A549 (cell line): ENCODE measurements around the gene TRIM74. TPM values are rescaled to one million over a fixed set of nuclear protein-coding genes. Genes with fewer than 3 reads are reported as not detected.
A peak's percentile ranks its signal among the peaks of the same experiment; 100 is the strongest.

Experiments used
- ATAC-seq, 2 experiments: fragments of 200-7000 bp in 1 of 2; fragments of >200 bp in 1 of 2; cut with Nextera tagmentation in 1 of 2; cut with Tn5 transposase in 1 of 2; 3 replicates each; pipeline versions ENCODE4 v1.8.0 to v1.9.1; 2018 to 2020; ENCODE audit warnings: mild to moderate bottlenecking in 1 of 2, moderate library complexity in 1 of 2
- CTCF ChIA-PET: fragments of 300-600 bp; sonication (Branson Sonifier 250); formaldehyde crosslinking; extraction: SDS; loops from one replicate; lab custom pipeline; 2021; ENCODE audit warnings: antibody characterized with exemption, inconsistent platforms; lab: Yijun Ruan, JAX
- POLR2A ChIA-PET: fragments of 350-600 bp; formaldehyde crosslinking; extraction: SDS; loops from one replicate; lab custom pipeline; 2021; ENCODE audit warnings: antibody characterized with exemption, inconsistent platforms; lab: Yijun Ruan, JAX
- DNase-seq, 2 experiments: peaks; one replicate each; pipeline versions ENCODE4 v3.0.0 to v3.0.0-alpha.2; 2011 to 2016; ENCODE audit warnings: low read depth in 1 of 2, low spot score in 1 of 2
- FAIRE-seq: peaks from 2 replicates; lab custom pipeline; 2011; peaks lifted over from hg19 to GRCh38; lab: Jason Lieb, UNC
- H3K27ac ChIP-seq, 2 experiments: fragments of >200 bp; sonication (Bioruptor Twin); formaldehyde crosslinking; 3 replicates each; pipeline ENCODE4 v1.5.1; 2016 to 2017
- H3K4me1 ChIP-seq: fragments of >200 bp; sonication (Bioruptor Twin); formaldehyde crosslinking; 3 replicates; pipeline ENCODE4 v1.6.1; 2016
- H3K4me2 ChIP-seq: fragments of >200 bp; sonication (Bioruptor Twin); formaldehyde crosslinking; 3 replicates; pipeline ENCODE4 v1.6.1; 2016
- H3K4me3 ChIP-seq: fragments of >200 bp; sonication (Bioruptor Twin); formaldehyde crosslinking; 3 replicates; pipeline ENCODE4 v1.5.1; 2016
- H3K9me3 ChIP-seq: fragments of >200 bp; sonication (Bioruptor Twin); formaldehyde crosslinking; 3 replicates; pipeline ENCODE4 v1.6.1; 2016
- BCL3 ChIP-seq: fragments of >200 bp; sonication (Bioruptor Twin); formaldehyde crosslinking; IDR thresholded peaks from 3 replicates; pipeline ENCODE4 v1.6.1; 2016
- CBX2 ChIP-seq: fragments of 200-600 bp; sonication (generic); IDR thresholded peaks from 2 replicates; pipeline ENCODE4 v1.6.1; 2016; ENCODE audit warnings: low read depth, mild to moderate bottlenecking, borderline replicate concordance
- CBX8 ChIP-seq: fragments of 200-600 bp; sonication (generic); IDR thresholded peaks from 2 replicates; pipeline ENCODE4 v1.6.1; 2016
- CEBPB ChIP-seq, 2 experiments: fragments of >200 bp in 1 of 2; sonication (Bioruptor Twin) in 1 of 2; formaldehyde crosslinking in 1 of 2; IDR thresholded peaks; 2 replicates each; pipeline ENCODE4 v1.6.1; 2012 to 2016
- CHD2 ChIP-seq: fragments of 150-350 bp; IDR thresholded peaks from 2 replicates; pipeline ENCODE4 v1.6.1; 2014; ENCODE audit warnings: low read length; ENCODE audit not compliant: partially characterized antibody
- CHD4 ChIP-seq: fragments of 200-600 bp; sonication (generic); IDR thresholded peaks from 2 replicates; pipeline ENCODE4 v1.6.1; 2016; ENCODE audit warnings: antibody characterized with exemption, mild to moderate bottlenecking, borderline replicate concordance
- CTCF ChIP-seq: fragments of >200 bp; sonication (Bioruptor Twin); formaldehyde crosslinking; IDR thresholded peaks from 3 replicates; pipeline ENCODE4 v1.5.1; 2016
- EHF ChIP-seq: fragments of 250-450 bp; sonication (Bioruptor Pico); IDR thresholded peaks from 2 replicates; pipeline ENCODE4 v1.5.0; 2020; ENCODE audit warnings: mild to moderate bottlenecking
- ELK1 ChIP-seq: fragments of 150-350 bp; IDR thresholded peaks from 2 replicates; pipeline ENCODE4 v1.6.1; 2014; ENCODE audit warnings: low read depth, mild to moderate bottlenecking, low read length
- FOSB ChIP-seq: fragments of 250-450 bp; sonication (Bioruptor Pico); IDR thresholded peaks from 2 replicates; pipeline ENCODE4 v1.5.0; 2020; ENCODE audit warnings: mild to moderate bottlenecking, moderate library complexity
- FOXS1 ChIP-seq: fragments of 250-450 bp; sonication (Bioruptor Pico); IDR thresholded peaks from 2 replicates; pipeline ENCODE4 v1.5.0; 2020; ENCODE audit warnings: mild to moderate bottlenecking, moderate library complexity
- HDAC2 ChIP-seq: fragments of 200-600 bp; sonication (generic); IDR thresholded peaks from 2 replicates; pipeline ENCODE4 v1.6.1; 2016
- HES2 ChIP-seq: fragments of >200 bp; sonication (Bioruptor Twin); formaldehyde crosslinking; IDR thresholded peaks from 2 replicates; pipeline ENCODE4 v1.6.1; 2016
- HEYL ChIP-seq: fragments of 250-450 bp; sonication (Bioruptor Pico); IDR thresholded peaks from 2 replicates; pipeline ENCODE4 v1.8.0; 2021; ENCODE audit warnings: mild to moderate bottlenecking, moderate library complexity
- HMGXB4 ChIP-seq: fragments of 250-450 bp; sonication (Bioruptor Pico); IDR thresholded peaks from 2 replicates; pipeline ENCODE4 v1.5.0; 2021; ENCODE audit warnings: mild to moderate bottlenecking, moderate library complexity, borderline replicate concordance
- JUNB ChIP-seq: fragments of >200 bp; sonication (Bioruptor Twin); formaldehyde crosslinking; IDR thresholded peaks from 2 replicates; pipeline ENCODE4 v1.6.1; 2016
- KDM1A ChIP-seq: fragments of 200-600 bp; sonication (generic); IDR thresholded peaks from 2 replicates; pipeline ENCODE4 v1.6.1; 2016; ENCODE audit warnings: low read depth, mild to moderate bottlenecking
- KDM5A ChIP-seq: fragments of 200-600 bp; sonication (generic); IDR thresholded peaks from 2 replicates; pipeline ENCODE4 v1.6.1; 2016; ENCODE audit warnings: antibody characterized with exemption, mild to moderate bottlenecking
- MAZ ChIP-seq: fragments of 150-350 bp; IDR thresholded peaks from 2 replicates; pipeline ENCODE4 v1.6.1; 2014; ENCODE audit warnings: antibody characterized with exemption, low read depth, low read length, borderline replicate concordance
- MYC ChIP-seq: IDR thresholded peaks from 2 replicates; pipeline ENCODE4 v1.6.1; 2012; ENCODE audit warnings: mild to moderate bottlenecking, inconsistent platforms, low read length, improper control_type of control experiment, borderline replicate concordance
- NFE2L2 ChIP-seq: fragments of 150-350 bp; conservative IDR thresholded peaks from 2 replicates; pipeline ENCODE4 v1.6.1; 2014; ENCODE audit warnings: low read length
- NPAS2 ChIP-seq: fragments of 250-450 bp; sonication (Bioruptor Pico); IDR thresholded peaks from 2 replicates; pipeline ENCODE4 v1.8.0; 2022; ENCODE audit warnings: mild to moderate bottlenecking, moderate library complexity, borderline replicate concordance
- NR3C1 ChIP-seq: fragments of >200 bp; sonication (Bioruptor Twin); formaldehyde crosslinking; IDR thresholded peaks from 3 replicates; pipeline ENCODE4 v1.6.1; 2017
- RARB ChIP-seq: fragments of 250-450 bp; sonication (Bioruptor Pico); IDR thresholded peaks from 2 replicates; pipeline ENCODE4 v1.8.0; 2021; ENCODE audit warnings: mild to moderate bottlenecking, moderate library complexity
- RCOR1 ChIP-seq: fragments of 150-350 bp; IDR thresholded peaks from 2 replicates; pipeline ENCODE4 v1.6.1; 2014; ENCODE audit warnings: antibody characterized with exemption, low read length, low read depth
- REST ChIP-seq: fragments of 200-600 bp; sonication (generic); IDR thresholded peaks from 2 replicates; pipeline ENCODE4 v1.6.1; 2016; ENCODE audit warnings: antibody characterized with exemption, mild to moderate bottlenecking, moderate library complexity
- RFX5 ChIP-seq: fragments of 450-650 bp; IDR thresholded peaks from 2 replicates; pipeline ENCODE4 v1.7.1; 2014; ENCODE audit warnings: antibody characterized with exemption, mild to moderate bottlenecking, moderate library complexity
- RNF2 ChIP-seq: fragments of 200-600 bp; sonication (generic); IDR thresholded peaks from 2 replicates; pipeline ENCODE4 v1.6.1; 2016; ENCODE audit warnings: low read depth, mild to moderate bottlenecking, antibody characterized with exemption, moderate library complexity, borderline replicate concordance
- SMC3 ChIP-seq: fragments of >200 bp; sonication (Bioruptor Twin); formaldehyde crosslinking; IDR thresholded peaks from 3 replicates; pipeline ENCODE4 v1.6.1; 2018; ENCODE audit warnings: inconsistent platforms
- TP53 ChIP-seq: fragments of 250-450 bp; sonication (Bioruptor Pico); IDR thresholded peaks from 2 replicates; pipeline ENCODE4 v1.5.0; 2021; ENCODE audit warnings: mild to moderate bottlenecking, moderate library complexity
- ZFP36 ChIP-seq: fragments of 450-650 bp; IDR thresholded peaks from 2 replicates; pipeline ENCODE4 v1.6.1; 2014; ENCODE audit warnings: borderline replicate concordance; ENCODE audit not compliant: partially characterized antibody
- WGBS: methylation state at CpG from one replicate; pipeline ENCODE4 v1.1.6; 2017; ENCODE audit errors: missing lambda C conversion rate; 5-methylcytosine and 5-hydroxymethylcytosine counted together
- polyA plus RNA-seq, 4 experiments: library from polyadenylated mRNA; depleted of rRNA in 3 of 4; stranded (reverse); fragments of >200 nt; fragmentation: RNase III in 1 of 4; extraction: RNeasy Plus Mini Kit Qiagen cat#74134 plus additional on column Dnase treatment in 1 of 4; gene quantifications; 2 replicates in 3 of 4; 3 replicates in 1 of 4; pipeline ENCODE4 v1.2.3, GENCODE V29; 2011 to 2017

The TRIM74 gene
- polyA plus RNA-seq, 2 of the 4 experiments (the other 2 are of a cell fraction), result 0.76 TPM; not detected in 1

GRCh38 chr7:72924733-72925545 lies 44.3 kb downstream of the TRIM74 start, which contains the start of gene POM121:
Gene POM121 (plus strand): TSS chr7:72925095. CDS start chr7:72925122, 27 bp downstream.
- peak; percentile 83 to 89 for ATAC-seq
- ChIA-PET POLR2A (no interaction called here), CTCF (no interaction called here)
- Histone ChIP-seq H3K4me2 (peak within 1 kb of the TSS; percentile 83), H3K27ac (peak within 1 kb of the TSS; percentile 85 to 94), H3K4me3 (peak within 1 kb of the TSS; percentile 64), H3K9me3 (no peaks in the 10 kb centered on the region), H3K4me1 (peaks cover 13% of the 10 kb centered on the region; the same call in 2 of the 3 replicates)
- peak; percentile 83 to 92 for DNase-seq
- no peak for FAIRE-seq
- WGBS, result 1% methylated on average over 25 of the region's 91 CpGs
- TF ChIP-seq RCOR1, result no peak
- TF ChIP-seq FOSB (CRISPR knock-in tag), result no peak
- TF ChIP-seq RFX5, result peak; percentile 58; the same call in 1 of the 2 replicates
- TF ChIP-seq KDM5A, result peak; percentile 87
- no peak for TF ChIP-seq FOXS1 (CRISPR knock-in tag)
- TF ChIP-seq CHD4, result no peak
- TF ChIP-seq JUNB, result no peak
- no peak; the same call in 1 of the 2 replicates for TF ChIP-seq REST
- no peak for TF ChIP-seq ZFP36
- no peak for TF ChIP-seq CBX8
- 0 out of 2 replicates have a peak, but pooled peaks have one; percentile 30 for TF ChIP-seq MYC
- no peak for TF ChIP-seq TP53 (CRISPR knock-in tag)
- no peak for TF ChIP-seq NR3C1
- no peak for TF ChIP-seq CTCF
- TF ChIP-seq HES2, result no peak
- TF ChIP-seq HMGXB4, result no peak
- TF ChIP-seq RARB (CRISPR knock-in tag), result no peak
- TF ChIP-seq MAZ, result no peak
- TF ChIP-seq RNF2, result no peak
- TF ChIP-seq CHD2, result no peak
- TF ChIP-seq NFE2L2, result no peak; the same call in 1 of the 2 replicates
- TF ChIP-seq KDM1A, result no peak
- no peak for TF ChIP-seq EHF (CRISPR knock-in tag)
- TF ChIP-seq SMC3, result no peak
- no peak for TF ChIP-seq CBX2
- peak; percentile 53; the same call in 1 of the 3 replicates for TF ChIP-seq BCL3
- no peak for TF ChIP-seq HEYL (CRISPR knock-in tag)
- TF ChIP-seq ELK1, result no peak
- no peak for TF ChIP-seq CEBPB (IDR thresholded peaks at IDR 0.05)
- no peak for TF ChIP-seq NPAS2 (CRISPR knock-in tag)
- TF ChIP-seq HDAC2, result no peak
